HG03175 (cell line): ENCODE measurements around the gene ANLN.
"Not testable (repeated sequence)": the region's sequence is repeated elsewhere in the genome, so short reads cannot be mapped to it uniquely, and the experiment has no call there.

Experiments
- ATAC-seq: cut with Tn5 transposase; IDR thresholded peaks from one replicate; pipeline ENCODE4 v1.9.1; 2021; ENCODE audit warnings: mild to moderate bottlenecking, moderate library complexity; ENCODE audit not compliant: unreplicated experiment

The ANLN gene

DNA sequence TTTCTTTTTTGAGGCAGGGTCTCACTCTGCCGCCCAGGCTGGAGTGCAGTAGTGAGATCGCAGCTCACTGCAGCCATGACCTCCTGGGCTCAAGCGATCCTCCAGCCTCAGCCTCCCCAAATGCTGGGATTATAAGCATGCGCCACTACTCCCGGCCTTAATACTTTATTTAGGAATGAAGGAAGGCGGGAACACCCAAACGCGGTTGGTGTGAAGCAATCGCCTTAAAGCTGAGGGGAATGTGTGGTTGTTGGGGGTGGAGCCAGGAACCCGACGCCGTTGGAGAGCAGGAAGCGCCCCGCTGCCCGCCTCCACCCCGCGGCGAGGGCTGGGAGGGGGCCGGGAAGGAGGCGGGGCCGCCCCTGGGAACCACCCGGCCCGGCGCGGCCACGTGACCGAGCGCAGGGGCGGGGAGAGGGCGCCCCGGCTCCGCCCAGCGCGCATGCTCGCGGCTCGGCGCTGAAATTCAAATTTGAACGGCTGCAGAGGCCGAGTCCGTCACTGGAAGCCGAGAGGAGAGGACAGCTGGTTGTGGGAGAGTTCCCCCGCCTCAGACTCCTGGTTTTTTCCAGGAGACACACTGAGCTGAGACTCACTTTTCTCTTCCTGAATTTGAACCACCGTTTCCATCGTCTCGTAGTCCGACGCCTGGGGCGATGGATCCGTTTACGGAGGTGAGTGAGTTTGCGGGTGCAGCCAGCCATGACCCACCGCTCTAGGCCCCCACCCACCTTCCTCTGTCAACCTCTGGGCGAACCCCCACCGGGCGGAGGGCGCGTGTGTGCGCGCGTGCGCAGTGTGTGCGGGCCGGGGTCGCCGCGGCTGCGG, at the start of gene ANLN:
Gene ANLN, plus strand, starts transcription at position 492 of the 828 bp plus-strand sequence. Its CDS starts 165 bp downstream, at position 657.
- peak; percentile 72 for ATAC-seq

DNA sequence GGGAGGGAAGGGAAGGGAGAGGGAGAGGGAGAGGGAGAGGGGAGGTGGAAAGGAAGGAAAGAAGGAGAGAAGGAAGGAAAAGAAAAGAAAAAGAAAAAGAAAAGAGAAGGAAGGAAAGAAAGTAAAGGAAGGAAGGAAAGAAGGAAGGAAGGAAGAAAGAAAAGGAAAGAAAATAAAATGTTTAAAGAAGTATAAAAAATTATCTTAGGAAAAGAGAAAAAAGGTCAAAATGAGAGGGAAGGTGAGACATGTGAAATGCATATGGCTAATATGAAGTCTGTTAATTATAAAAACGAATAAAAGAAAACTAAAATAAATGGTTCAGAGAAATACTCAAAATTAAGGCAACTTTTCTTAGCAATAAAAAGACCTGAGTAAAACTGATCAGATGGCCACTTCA, 46.1 kb upstream of the ANLN start:
- no peak for ATAC-seq

DNA sequence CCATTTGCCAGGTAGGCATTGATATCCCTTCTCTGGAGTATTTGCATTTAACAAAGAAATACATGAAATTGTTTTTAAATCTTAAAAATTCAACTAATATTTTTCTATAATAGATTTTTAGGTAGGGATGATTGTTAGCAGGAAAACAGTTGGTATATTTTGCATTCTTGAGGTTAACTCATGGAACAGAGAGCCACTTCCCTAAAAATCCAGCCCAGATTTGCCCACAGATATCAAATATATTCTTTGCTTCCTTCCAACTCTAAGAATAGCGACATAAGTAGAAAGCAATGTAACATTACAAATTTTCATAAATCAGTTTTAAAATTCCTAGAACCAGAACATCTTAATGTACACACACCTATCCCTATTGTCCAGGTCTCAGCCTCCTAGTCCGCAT, 45.0 kb upstream of the ANLN start:
- no peak for ATAC-seq

- no peak for ATAC-seq
Observed at GRCh38 chr7:36346260-36346831, 43.3 kb upstream of the ANLN start.

- ATAC-seq: no peak
Observed at GRCh38 chr7:36348256-36348655, 41.4 kb upstream of the ANLN start.

- no peak for ATAC-seq
Observed at GRCh38 chr7:36348771-36349170, 40.9 kb upstream of the ANLN start.

DNA sequence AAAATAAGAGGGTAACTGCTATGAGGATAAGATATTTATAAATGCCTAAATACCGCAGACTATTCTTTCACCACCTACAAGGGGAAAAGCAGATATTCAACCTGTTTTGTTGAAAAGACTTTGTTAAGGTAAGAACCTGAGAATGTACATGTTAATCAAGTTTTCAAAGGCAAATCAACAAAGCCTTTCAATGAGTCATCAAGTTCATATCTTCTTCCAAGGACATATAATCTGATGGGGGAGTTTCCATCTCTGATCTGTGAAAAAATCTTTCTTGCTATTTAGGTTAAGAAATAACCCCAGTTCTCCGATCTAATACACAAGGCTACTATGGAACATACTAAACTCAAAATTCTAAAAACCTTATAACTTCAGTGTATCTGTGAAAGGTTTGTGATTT, 40.0 kb upstream of the ANLN start:
- no peak for ATAC-seq

DNA sequence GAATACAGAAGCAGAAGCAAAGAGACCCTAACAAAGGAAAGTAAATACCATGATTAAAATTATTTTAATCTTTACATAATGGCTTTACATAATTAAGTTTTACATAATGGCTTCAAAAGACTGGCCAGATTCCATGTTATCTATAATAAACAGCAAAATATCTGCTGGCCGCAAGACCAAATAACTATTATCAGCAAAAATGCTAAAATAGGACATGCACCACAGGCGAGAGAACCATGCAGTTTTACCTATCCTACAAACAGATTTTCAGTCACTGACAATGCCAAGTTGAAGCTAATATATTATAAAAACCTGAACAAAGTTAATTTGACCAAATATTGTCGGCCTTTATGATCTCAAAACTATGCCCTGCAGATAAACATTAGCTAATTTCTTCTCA, 34.2 kb upstream of the ANLN start:
- no peak for ATAC-seq

GRCh38 chr7:36357054-36357453, 32.6 kb upstream of the ANLN start:
- no peak for ATAC-seq

DNA sequence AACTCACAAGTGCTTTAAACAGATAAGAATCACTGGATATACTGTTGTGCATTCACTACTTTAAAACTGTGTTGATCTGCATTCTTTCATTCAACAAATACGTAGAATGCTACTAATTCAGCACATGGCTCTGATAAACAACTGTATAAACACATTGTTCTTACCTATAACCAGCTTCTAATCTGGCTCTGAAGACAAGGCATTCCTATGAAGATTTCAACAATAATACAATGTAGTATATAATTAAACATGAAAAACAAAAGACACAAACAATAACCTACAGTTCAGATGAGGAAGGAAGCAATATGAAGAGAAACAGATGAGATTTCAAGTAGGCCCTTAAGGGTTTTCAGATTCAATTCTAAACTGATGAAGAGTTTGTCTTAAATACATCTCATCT, 31.1 kb upstream of the ANLN start:
- ATAC-seq: no peak

- no peak for ATAC-seq
Observed at GRCh38 chr7:36360244-36360643, 29.4 kb upstream of the ANLN start.

GRCh38 chr7:36361227-36361626, 28.4 kb upstream of the ANLN start:
- no peak for ATAC-seq

GRCh38 chr7:36363515-36363914, 26.1 kb upstream of the ANLN start:
- ATAC-seq: no peak

- ATAC-seq: no peak
Observed at GRCh38 chr7:36366005-36366717, 23.5 kb upstream of the ANLN start.

GRCh38 chr7:36366718-36367560, 22.7 kb upstream of the ANLN start:
- ATAC-seq: peak; percentile 99

GRCh38 chr7:36367561-36368077, 22.0 kb upstream of the ANLN start:
- no peak for ATAC-seq

- ATAC-seq: no peak
Observed at GRCh38 chr7:36368496-36368895, 21.2 kb upstream of the ANLN start.

GRCh38 chr7:36369171-36369570, 20.5 kb upstream of the ANLN start:
- no peak for ATAC-seq

DNA sequence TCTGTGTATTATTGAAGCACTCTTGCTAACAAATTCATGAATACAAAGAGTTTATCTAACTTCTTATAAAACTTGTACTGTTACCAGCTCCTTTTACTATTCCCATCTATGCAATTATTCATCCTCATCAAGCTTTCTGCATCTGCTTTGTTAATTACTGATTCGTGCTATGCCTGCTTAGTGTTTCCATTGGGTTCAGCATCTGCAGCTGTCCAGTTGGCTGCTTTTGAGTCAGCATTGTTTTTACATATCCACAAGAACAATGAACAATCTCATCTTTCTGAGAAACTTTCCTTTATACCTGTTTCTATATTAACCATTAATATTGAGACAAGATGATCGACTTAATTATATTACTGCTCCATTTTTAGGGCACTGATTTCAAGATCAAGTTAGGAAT, 19.6 kb upstream of the ANLN start:
- ATAC-seq: no peak

GRCh38 chr7:36372156-36372555, 17.5 kb upstream of the ANLN start:
- ATAC-seq: no peak

GRCh38 chr7:36378555-36378954, 11.1 kb upstream of the ANLN start:
- ATAC-seq: not testable (repeated sequence)
